OCI-LY7 (cell line): ENCODE results near the gene HIF1A. TPM values are rescaled to one million over a fixed set of nuclear protein-coding genes. Genes with fewer than 3 reads are reported as not detected.

Experiments
- BruUV-seq: library from RNA; stranded (reverse); fragments of 400-500 nt; replicated peaks from 2 replicates; lab custom pipeline; 2021; lab: Mats Ljungman, UMichigan
- CTCF ChIA-PET: fragments of 300-600 bp; sonication (Branson Sonifier 250); formaldehyde crosslinking; loops from one replicate; lab custom pipeline; 2022; ENCODE audit warnings: antibody characterized with exemption; ENCODE audit not compliant: unreplicated experiment; lab: Charles Lee
- POLR2A ChIA-PET: fragments of 300-600 bp; sonication (Branson Sonifier 250); formaldehyde crosslinking; loops from one replicate; lab custom pipeline; 2022; ENCODE audit warnings: antibody characterized with exemption; lab: Charles Lee
- DNase-seq: peaks from one replicate; pipeline ENCODE4 v3.0.0-alpha.2; 2015; ENCODE audit warnings: low spot score
- H2AFZ ChIP-seq: fragments of 200-600 bp; sonication (generic), shearing (Covaris generic); 2 replicates; pipeline ENCODE4 v1.6.1; 2014; ENCODE audit warnings: mild to moderate bottlenecking, antibody characterized with exemption, low read length, moderate library complexity
- H3K27ac ChIP-seq: fragments of 200-600 bp; sonication (generic); 2 replicates; pipeline ENCODE4 v1.5.1; 2014; ENCODE audit warnings: mixed run types, low read depth, mild to moderate bottlenecking, moderate library complexity, low read length, inconsistent platforms; ENCODE audit not compliant: poor library complexity, severe bottlenecking
- H3K36me3 ChIP-seq: fragments of 200-600 bp; sonication (generic); 2 replicates; pipeline ENCODE4 v1.6.1; 2014; ENCODE audit warnings: mild to moderate bottlenecking, antibody characterized with exemption, low read length, moderate library complexity, mixed read lengths; ENCODE audit not compliant: insufficient read depth
- H3K4me1 ChIP-seq: fragments of 200-600 bp; sonication (generic); 2 replicates; pipeline ENCODE4 v1.5.1; 2014; ENCODE audit warnings: mild to moderate bottlenecking, low read length; ENCODE audit not compliant: insufficient read depth, poor library complexity, severe bottlenecking
- H3K4me2 ChIP-seq: fragments of 200-600 bp; sonication (generic); 2 replicates; pipeline ENCODE4 v1.6.1; 2014; ENCODE audit warnings: mild to moderate bottlenecking, low read length
- H3K4me3 ChIP-seq: fragments of 200-600 bp; sonication (generic); 2 replicates; pipeline ENCODE4 v1.5.1; 2014; ENCODE audit warnings: mild to moderate bottlenecking, low read depth, low read length; ENCODE audit not compliant: poor library complexity, severe bottlenecking
- H3K79me2 ChIP-seq: fragments of 200-600 bp; sonication (generic); 2 replicates; pipeline ENCODE4 v1.6.1; 2016; ENCODE audit warnings: low read depth, mild to moderate bottlenecking, low read length, moderate library complexity, mixed read lengths; ENCODE audit not compliant: insufficient read depth
- H3K9me2 ChIP-seq: fragments of 200-600 bp; sonication (generic); 2 replicates; pipeline ENCODE4 v1.6.1; 2016; ENCODE audit warnings: mild to moderate bottlenecking, low read length, mixed read lengths; ENCODE audit not compliant: insufficient read depth
- H3K9me3 ChIP-seq: fragments of 200-600 bp; sonication (generic); 2 replicates; pipeline ENCODE4 v1.6.1; 2014; ENCODE audit warnings: mild to moderate bottlenecking, mixed run types, low read length, mixed read lengths
- H4K20me1 ChIP-seq: fragments of 200-600 bp; sonication (generic); 2 replicates; pipeline ENCODE4 v1.6.1; 2014; ENCODE audit warnings: mild to moderate bottlenecking, antibody characterized with exemption, low read length, moderate library complexity, mixed read lengths; ENCODE audit not compliant: insufficient read depth
- EZH2phosphoT487 ChIP-seq: fragments of 200-600 bp; sonication (generic); IDR thresholded peaks from 2 replicates; pipeline ENCODE4 v1.6.1; 2018; ENCODE audit warnings: low read depth, borderline replicate concordance, mild to moderate bottlenecking, mixed run types, antibody characterized with exemption, low read length, moderate library complexity, mixed read lengths
- intact Hi-C: fragments of 100-400 bp; cut with micrococcal nuclease; formaldehyde crosslinking; loops from one replicate; pipeline ENCODE4 v1.10.0; 2022; ENCODE audit not compliant: unreplicated experiment
- total RNA-seq, 2 experiments: library from RNA; depleted of rRNA in 1 of 2; stranded (reverse); fragments of >200 nt in 1 of 2; shearing (Covaris generic) in 1 of 2; gene quantifications; 2 replicates each; pipeline ENCODE4 v1.2.3, GENCODE V29; 2014 to 2022
- TF ChIP-seq, protein P1 (sequence below): fragments of 200-600 bp; sonication (generic); conservative IDR thresholded peaks from 2 replicates; pipeline ENCODE4 v1.5.1; 2014; ENCODE audit warnings: mild to moderate bottlenecking, antibody characterized with exemption, low read length, moderate library complexity, mixed read lengths

Gene HIF1A
- total RNA-seq, 2 experiments from 2014 or later: 71.7 to 88.1 TPM

DNA sequence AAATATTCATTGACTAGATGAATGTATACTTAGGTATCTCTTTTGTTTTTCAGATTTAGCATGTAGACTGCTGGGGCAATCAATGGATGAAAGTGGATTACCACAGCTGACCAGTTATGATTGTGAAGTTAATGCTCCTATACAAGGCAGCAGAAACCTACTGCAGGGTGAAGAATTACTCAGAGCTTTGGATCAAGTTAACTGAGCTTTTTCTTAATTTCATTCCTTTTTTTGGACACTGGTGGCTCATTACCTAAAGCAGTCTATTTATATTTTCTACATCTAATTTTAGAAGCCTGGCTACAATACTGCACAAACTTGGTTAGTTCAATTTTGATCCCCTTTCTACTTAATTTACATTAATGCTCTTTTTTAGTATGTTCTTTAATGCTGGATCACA lies 51.6 kb downstream of the HIF1A start:
- BruUV-seq: no TSS peak
- Histone ChIP-seq H3K4me2 (peak overlapping the region; percentile 83; the same call in 1 of the 2 replicates), H3K4me3 (no peak overlapping the region), H3K36me3 (peaks cover 79% of the 10 kb centered on the region), H3K79me2 (peaks cover 30% of the 10 kb centered on the region; the same call in 1 of the 2 replicates), H3K4me1 (peaks cover 46% of the 10 kb centered on the region), H3K27ac (peak overlapping the region; percentile 43), H3K9me3 (no peaks in the 10 kb centered on the region), H4K20me1 (no peaks in the 10 kb centered on the region; the same call in 1 of the 2 replicates), H2AFZ (no peak overlapping the region), H3K9me2 (no peaks in the 10 kb centered on the region)
- TF ChIP-seq EZH2phosphoT487: no peak
- TF ChIP-seq, protein P1, sequence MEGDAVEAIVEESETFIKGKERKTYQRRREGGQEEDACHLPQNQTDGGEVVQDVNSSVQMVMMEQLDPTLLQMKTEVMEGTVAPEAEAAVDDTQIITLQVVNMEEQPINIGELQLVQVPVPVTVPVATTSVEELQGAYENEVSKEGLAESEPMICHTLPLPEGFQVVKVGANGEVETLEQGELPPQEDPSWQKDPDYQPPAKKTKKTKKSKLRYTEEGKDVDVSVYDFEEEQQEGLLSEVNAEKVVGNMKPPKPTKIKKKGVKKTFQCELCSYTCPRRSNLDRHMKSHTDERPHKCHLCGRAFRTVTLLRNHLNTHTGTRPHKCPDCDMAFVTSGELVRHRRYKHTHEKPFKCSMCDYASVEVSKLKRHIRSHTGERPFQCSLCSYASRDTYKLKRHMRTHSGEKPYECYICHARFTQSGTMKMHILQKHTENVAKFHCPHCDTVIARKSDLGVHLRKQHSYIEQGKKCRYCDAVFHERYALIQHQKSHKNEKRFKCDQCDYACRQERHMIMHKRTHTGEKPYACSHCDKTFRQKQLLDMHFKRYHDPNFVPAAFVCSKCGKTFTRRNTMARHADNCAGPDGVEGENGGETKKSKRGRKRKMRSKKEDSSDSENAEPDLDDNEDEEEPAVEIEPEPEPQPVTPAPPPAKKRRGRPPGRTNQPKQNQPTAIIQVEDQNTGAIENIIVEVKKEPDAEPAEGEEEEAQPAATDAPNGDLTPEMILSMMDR: no peak
- ChIA-PET CTCF (interaction anchor here (1.1 to 1.2 kb wide), 2 partner anchors 21 to 194 kb away, joined by 4 read pairs; no protein-coding TSS in a partner anchor), POLR2A (interaction anchor here (0.6 to 3.0 kb wide), 10 partner anchors 8 to 1540 kb away, joined by 3 to 24 read pairs (median 4); partner anchors contain the start of gene SNAPC1)
- DNase-seq: no peak
- intact Hi-C loops: no loop called here

GRCh38 chr14:61747342-61747741 lies 52.0 kb downstream of the HIF1A start:
- intact Hi-C loops: no loop called here
- peak overlapping the region; percentile 43 for H3K27ac ChIP-seq
- CTCF ChIA-PET: interaction anchor here (1.1 to 1.2 kb wide), 2 partner anchors 22 to 194 kb away, joined by 4 read pairs; no protein-coding TSS in a partner anchor

More at GRCh38 chr14:61747342-61747741, 52.0 kb downstream of the HIF1A start:
- H3K4me3 ChIP-seq: no peak overlapping the region
- no peak overlapping the region for H2AFZ ChIP-seq
- peaks cover 75% of the 10 kb centered on the region for H3K36me3 ChIP-seq
- no peaks in the 10 kb centered on the region; the same call in 1 of the 2 replicates for H4K20me1 ChIP-seq
- no peaks in the 10 kb centered on the region for H3K9me2 ChIP-seq
- POLR2A ChIA-PET: interaction anchor here (0.8 to 3.0 kb wide), 6 partner anchors 8 to 247 kb away, joined by 3 to 24 read pairs (median 8); partner anchors contain the start of gene SNAPC1
- peak overlapping the region; percentile 83; the same call in 1 of the 2 replicates for H3K4me2 ChIP-seq
- DNase-seq: no peak
- TF ChIP-seq, protein P1: no peak
- TF ChIP-seq EZH2phosphoT487: no peak
- H3K9me3 ChIP-seq: no peaks in the 10 kb centered on the region
- H3K79me2 ChIP-seq: peaks cover 30% of the 10 kb centered on the region; the same call in 1 of the 2 replicates
- TSS peak; percentile 29 for BruUV-seq
- peaks cover 51% of the 10 kb centered on the region for H3K4me1 ChIP-seq
